ENCODE results near the gene PTPRG. TPM values are rescaled to one million over a fixed set of nuclear protein-coding genes. Genes with fewer than 3 reads are reported as not detected.

PTPRG gene
- total RNA-seq, 3 donors from 2014 or later, result 28.9 to 54.7 (median 40.4) TPM

DNA sequence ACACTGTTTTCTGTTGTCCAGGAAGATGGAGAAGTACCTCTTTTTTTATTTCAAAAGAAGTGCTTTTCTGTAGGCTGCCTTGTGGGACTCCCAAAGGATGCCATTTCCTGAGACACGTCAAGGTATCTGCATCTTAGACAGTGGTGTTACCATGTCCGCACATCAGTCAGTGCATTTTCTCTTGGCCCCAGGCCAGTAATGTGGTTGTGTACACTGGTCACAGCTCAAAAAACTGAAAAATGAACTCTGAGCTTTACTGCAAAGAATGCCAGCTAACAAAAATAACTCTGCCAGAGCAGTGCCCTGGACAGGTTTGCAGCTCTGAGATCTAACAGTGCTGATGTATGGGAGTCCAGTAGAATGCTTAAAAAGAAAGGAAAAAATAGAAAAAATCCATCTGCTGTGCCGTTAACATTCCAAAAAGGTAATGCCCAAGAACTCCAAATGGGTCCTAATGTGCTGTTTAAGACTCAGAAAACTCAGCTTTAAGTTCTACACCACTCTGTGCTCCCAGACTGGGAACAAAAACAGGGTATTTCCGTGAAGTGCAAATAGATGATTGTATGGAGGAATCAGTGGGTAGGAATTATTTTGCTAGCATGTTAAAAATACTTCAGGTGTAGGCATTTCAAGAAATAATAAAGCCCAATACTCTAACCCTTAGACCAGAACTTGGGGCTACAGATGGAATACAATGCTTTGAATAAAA, 496.1 kb downstream of the PTPRG start:
- H3K4me1 ChIP-seq (ENCODE audit: low read depth), result no peaks in the 10 kb centered on the region
- intact Hi-C loops (cut with DNase I, micrococcal nuclease), result loop anchor here in 1 of 2 donors (10.0 kb wide), 1 partner anchor 203 kb away; no protein-coding TSS in a partner anchor
- no peaks in the 10 kb centered on the region for H3K9me3 ChIP-seq
- no peak for DNase-seq
- no peak overlapping the region for H3K4me3 ChIP-seq
- ATAC-seq, result no peak
- no peaks in the 10 kb centered on the region for H3K36me3 ChIP-seq (ENCODE audit: low read depth)
- TF ChIP-seq CTCF (IDR thresholded peaks at IDR 0.05), result no peak

DNA sequence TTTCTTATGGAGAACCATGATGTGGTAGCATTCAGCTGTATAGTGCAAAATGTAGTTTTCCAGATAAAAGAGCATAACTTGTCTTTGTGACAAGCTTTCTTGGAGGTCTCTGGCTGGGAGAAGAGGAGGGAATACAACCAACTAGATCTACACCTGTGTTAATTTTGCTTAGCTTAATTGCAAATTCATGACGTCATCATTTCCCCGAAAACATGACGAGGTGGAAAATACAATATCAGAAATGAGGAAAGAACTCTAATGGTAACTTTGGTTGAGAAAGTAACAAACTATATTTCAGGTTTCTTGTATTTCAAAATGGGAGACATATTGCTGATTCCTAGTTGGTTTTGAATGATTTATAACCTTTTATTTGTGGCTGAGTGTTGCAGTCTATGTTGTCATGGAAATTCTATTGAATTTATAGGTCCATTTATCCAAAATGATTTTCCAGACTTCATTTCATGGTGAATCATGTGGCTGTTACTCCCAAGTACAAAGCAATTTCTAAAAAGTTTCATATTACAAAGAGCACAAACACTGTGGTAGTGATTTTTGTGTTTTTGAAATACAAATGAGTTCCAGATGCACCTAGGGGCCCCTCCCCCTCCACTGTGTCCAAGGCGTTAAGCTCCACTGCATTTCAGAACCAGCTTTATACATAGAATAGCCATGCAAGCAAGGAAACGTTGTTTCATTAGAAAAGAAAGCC, 504.8 kb downstream of the PTPRG start:
- Histone ChIP-seq H3K9me3 (no peaks in the 10 kb centered on the region), H3K4me3 (no peak overlapping the region), H3K36me3 (ENCODE audit: low read depth) (no peaks in the 10 kb centered on the region), H3K4me1 (ENCODE audit: low read depth) (no peaks in the 10 kb centered on the region)
- DNase-seq (no peak), ATAC-seq (no peak)
- TF ChIP-seq CTCF (IDR thresholded peaks at IDR 0.05), result no peak
- intact Hi-C loops (cut with DNase I, micrococcal nuclease), result no loop called here

- no peaks in the 10 kb centered on the region for H3K9me3 ChIP-seq
- H3K4me1 ChIP-seq (ENCODE audit: low read depth), result no peaks in the 10 kb centered on the region
- intact Hi-C loops (cut with DNase I, micrococcal nuclease), result no loop called here
- ATAC-seq (no peak), DNase-seq (no peak)
- H3K4me3 ChIP-seq, result no peak overlapping the region
- no peaks in the 10 kb centered on the region for H3K36me3 ChIP-seq (ENCODE audit: low read depth)
- TF ChIP-seq CTCF (IDR thresholded peaks at IDR 0.05), result no peak
Measured at GRCh38 chr3:62068337-62068736, 507.0 kb downstream of the PTPRG start.

- H3K36me3 ChIP-seq (ENCODE audit: low read depth), result no peaks in the 10 kb centered on the region
- no peak overlapping the region for H3K4me3 ChIP-seq
- ATAC-seq (no peak), DNase-seq (no peak)
- H3K4me1 ChIP-seq (ENCODE audit: low read depth), result no peaks in the 10 kb centered on the region
- intact Hi-C loops (cut with DNase I, micrococcal nuclease), result no loop called here
- TF ChIP-seq CTCF (IDR thresholded peaks at IDR 0.05), result no peak
- no peaks in the 10 kb centered on the region for H3K9me3 ChIP-seq
Measured at GRCh38 chr3:62070891-62071290, 509.5 kb downstream of the PTPRG start.

DNA sequence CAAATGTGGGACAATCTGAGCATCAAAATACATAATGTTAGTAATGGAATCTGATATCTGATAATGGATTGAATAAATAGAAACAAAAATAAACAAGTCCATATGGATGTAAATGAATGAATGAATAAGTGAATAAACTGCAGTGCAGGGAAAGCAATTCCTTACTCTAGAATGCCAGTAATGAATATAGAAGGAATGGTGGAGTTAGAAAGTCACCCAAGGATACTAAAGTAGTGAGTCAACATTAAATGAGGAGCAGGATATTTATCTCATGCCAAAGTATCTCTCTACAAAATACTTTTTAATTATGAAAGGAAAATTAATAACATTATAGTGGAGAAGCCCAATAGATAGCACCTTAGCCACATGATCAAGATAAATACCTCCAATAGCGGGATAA, 511.7 kb downstream of the PTPRG start:
- Histone ChIP-seq H3K36me3 (ENCODE audit: low read depth) (no peaks in the 10 kb centered on the region), H3K9me3 (no peaks in the 10 kb centered on the region), H3K4me3 (no peak overlapping the region), H3K4me1 (ENCODE audit: low read depth) (no peaks in the 10 kb centered on the region)
- ATAC-seq (no peak), DNase-seq (no peak)
- intact Hi-C loops (cut with DNase I, micrococcal nuclease), result no loop called here
- no peak for TF ChIP-seq CTCF (IDR thresholded peaks at IDR 0.05)

Measured in mucosa of descending colon (tissue), 3 donors.